22Rv1 (cell line): ENCODE measurements around the gene STXBP6.
A peak's percentile ranks its signal among the peaks of the same experiment; 100 is the strongest.

Source experiments
- H3K27ac ChIP-seq: fragments of 450-650 bp; 2 replicates; pipeline ENCODE4 v1.5.1; 2017
- ZFX ChIP-seq: fragments of 450-650 bp; IDR thresholded peaks from 2 replicates; pipeline ENCODE4 v1.6.1; 2017; ENCODE audit warnings: antibody characterized with exemption, borderline replicate concordance
- TF ChIP-seq, protein P1 (sequence below): fragments of 450-650 bp; IDR thresholded peaks from 2 replicates; pipeline ENCODE4 v1.5.1; 2017; ENCODE audit warnings: mild to moderate bottlenecking

STXBP6 gene

GRCh38 chr14:25044106-25044698 is 5.7 kb downstream of the STXBP6 start:
- H3K27ac ChIP-seq: no peak overlapping the region
- no peak for TF ChIP-seq ZFX
- TF ChIP-seq, protein P1, sequence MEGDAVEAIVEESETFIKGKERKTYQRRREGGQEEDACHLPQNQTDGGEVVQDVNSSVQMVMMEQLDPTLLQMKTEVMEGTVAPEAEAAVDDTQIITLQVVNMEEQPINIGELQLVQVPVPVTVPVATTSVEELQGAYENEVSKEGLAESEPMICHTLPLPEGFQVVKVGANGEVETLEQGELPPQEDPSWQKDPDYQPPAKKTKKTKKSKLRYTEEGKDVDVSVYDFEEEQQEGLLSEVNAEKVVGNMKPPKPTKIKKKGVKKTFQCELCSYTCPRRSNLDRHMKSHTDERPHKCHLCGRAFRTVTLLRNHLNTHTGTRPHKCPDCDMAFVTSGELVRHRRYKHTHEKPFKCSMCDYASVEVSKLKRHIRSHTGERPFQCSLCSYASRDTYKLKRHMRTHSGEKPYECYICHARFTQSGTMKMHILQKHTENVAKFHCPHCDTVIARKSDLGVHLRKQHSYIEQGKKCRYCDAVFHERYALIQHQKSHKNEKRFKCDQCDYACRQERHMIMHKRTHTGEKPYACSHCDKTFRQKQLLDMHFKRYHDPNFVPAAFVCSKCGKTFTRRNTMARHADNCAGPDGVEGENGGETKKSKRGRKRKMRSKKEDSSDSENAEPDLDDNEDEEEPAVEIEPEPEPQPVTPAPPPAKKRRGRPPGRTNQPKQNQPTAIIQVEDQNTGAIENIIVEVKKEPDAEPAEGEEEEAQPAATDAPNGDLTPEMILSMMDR: no peak

DNA sequence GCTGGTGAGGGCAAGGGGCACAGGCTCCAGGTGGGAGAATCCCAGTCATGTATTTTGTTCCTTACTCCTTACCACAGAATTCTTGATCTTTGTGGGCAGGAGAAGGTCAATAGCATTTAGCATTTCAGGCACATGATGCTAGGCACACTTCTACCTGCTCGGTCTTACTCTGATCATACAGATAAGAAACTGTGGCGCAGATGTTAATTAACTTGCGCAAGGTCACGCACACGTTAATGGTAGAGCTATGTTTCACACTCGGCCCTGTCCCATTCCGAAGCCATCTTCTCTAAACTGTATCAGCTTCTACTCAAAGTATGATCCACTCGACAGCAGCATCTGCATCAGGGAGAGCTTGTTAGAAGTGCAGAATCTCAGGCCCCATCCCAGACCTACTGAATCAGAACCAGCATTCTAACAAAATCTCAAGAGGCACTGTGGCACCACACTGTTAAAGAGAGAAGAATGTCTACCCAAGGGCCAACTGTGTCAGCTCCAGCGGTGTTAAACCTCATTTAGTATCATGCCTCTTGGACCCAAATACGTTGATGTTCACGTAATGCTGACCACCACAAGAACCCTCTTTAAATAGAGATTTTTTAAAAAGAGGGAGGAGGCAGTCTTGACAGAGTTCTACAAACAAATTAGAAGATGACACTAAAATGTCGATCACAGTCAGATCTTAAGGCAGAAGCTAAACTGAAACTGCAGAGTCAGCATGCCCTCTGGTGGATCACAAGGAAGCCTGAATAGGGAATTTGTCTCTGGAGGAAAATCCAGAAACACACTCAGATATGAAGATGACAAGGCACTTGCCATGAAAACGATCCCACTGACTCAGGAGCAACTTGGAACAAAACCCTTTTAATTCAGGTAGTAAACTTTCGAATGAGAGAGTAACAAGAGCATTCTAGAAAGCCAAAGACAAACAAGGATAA is 7.3 kb downstream of the STXBP6 start:
- no peak overlapping the region for H3K27ac ChIP-seq

DNA sequence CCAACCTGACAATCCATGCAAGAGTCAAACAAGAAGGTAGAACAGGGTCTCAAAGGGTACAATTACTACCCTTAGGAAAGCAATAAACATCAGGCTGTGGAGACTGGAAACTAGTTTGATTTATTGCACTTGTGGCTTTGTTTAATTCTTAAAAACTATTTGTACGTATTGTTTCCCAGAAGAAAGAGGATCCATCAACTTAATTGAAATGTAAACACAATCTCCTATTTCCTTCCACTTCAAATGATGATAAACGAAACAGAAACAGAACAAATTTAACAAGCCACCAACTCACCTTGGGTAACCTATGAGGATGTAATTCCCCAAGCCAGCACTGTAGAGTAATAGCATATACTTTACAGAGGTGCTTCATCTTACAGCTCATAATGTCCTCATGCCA is 8.0 kb downstream of the STXBP6 start:
- no peak for TF ChIP-seq ZFX
- TF ChIP-seq, protein P1: no peak
- H3K27ac ChIP-seq: no peak overlapping the region

More for the DNA sequence above, 7.3 kb downstream of the STXBP6 start:
- no peak for TF ChIP-seq ZFX
- TF ChIP-seq, protein P1: peak; percentile 67

GRCh38 chr14:25041484-25041883 is 8.5 kb downstream of the STXBP6 start:
- no peak overlapping the region for H3K27ac ChIP-seq
- TF ChIP-seq ZFX: no peak
- TF ChIP-seq, protein P1: no peak

DNA sequence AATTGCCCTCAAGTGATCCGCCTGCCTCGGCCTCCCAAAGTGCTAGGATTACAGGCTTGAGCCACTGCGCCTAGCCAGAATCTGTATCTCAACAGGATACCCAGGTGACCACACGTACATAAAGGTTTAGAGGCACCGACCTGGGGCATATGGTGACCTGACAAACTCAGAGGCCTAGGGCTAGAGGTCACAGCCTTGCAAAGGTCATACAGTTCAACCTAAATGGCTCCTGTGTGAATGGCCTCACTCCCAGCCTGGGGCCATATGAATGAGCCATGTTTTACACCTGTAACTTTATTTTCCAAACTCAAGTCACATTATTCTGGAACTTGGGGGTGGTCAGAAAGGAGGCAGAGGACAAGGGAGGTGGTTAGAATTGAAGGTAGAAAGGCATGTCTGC is 10.0 kb downstream of the STXBP6 start:
- TF ChIP-seq, protein P1: no peak
- no peak for TF ChIP-seq ZFX
- H3K27ac ChIP-seq: no peak overlapping the region

GRCh38 chr14:25038044-25038668 is 11.8 kb downstream of the STXBP6 start:
- no peak for TF ChIP-seq ZFX
- TF ChIP-seq, protein P1: no peak
- no peak overlapping the region for H3K27ac ChIP-seq
